LNCaP clone FGC (cell line): Measurements from ENCODE around the gene CCDC194.

Experiments
- DNase-seq: peaks from one replicate; pipeline ENCODE4 v3.0.0-alpha.2; 2011; ENCODE audit warnings: low read depth
- H3K4me3 ChIP-seq: 2 replicates; pipeline ENCODE4 v1.5.1; 2011; ENCODE audit warnings: mild to moderate bottlenecking, low read depth, low read length, control low read depth
- TF ChIP-seq, protein P1 (sequence below): IDR thresholded peaks from 2 replicates; pipeline ENCODE4 v1.5.1; 2012; ENCODE audit warnings: mild to moderate bottlenecking; ENCODE audit not compliant: control insufficient read depth, insufficient read depth; ENCODE audit errors: extremely low read depth

Gene CCDC194

DNA sequence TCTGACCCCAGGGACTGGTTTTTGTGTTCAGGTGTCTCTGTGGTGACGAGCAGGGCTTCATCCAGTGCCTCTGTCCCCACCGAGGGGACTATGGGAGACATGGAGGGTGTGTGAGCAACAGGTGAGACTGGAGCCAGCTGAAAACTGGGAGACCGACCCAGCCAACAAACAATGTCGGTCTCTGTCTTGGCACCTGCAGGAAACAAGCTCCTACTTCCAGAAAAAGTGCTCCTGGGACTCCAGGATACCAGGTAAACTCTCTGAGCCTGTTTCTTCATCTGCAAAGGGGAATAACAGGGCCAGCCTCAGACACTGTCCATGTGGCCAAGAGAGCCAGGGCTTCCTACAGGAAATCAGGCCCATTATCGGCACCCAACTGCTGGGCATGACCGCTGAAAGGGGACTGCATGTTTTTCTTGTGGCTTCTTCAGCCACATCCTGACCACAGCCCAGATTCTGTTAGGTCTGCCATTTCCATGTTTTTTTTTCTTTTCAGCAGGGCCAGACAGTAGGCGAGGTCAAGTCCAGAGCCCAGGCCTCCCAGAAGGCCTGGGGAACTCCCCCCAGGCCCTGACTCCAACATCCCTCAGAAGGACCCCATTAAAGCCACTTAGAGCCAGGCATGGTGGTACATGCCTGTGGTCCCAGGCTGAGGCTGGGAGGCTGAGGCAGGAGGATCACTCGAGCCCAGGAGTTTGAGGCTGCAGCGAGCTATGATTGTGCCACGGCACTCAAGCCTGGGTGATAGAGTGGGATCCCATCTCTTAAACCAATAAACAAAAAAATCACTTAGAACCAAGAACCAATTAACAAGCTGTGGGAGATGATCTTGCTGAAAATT is 12.3 kb upstream of the CCDC194 start:
- TF ChIP-seq, protein P1, sequence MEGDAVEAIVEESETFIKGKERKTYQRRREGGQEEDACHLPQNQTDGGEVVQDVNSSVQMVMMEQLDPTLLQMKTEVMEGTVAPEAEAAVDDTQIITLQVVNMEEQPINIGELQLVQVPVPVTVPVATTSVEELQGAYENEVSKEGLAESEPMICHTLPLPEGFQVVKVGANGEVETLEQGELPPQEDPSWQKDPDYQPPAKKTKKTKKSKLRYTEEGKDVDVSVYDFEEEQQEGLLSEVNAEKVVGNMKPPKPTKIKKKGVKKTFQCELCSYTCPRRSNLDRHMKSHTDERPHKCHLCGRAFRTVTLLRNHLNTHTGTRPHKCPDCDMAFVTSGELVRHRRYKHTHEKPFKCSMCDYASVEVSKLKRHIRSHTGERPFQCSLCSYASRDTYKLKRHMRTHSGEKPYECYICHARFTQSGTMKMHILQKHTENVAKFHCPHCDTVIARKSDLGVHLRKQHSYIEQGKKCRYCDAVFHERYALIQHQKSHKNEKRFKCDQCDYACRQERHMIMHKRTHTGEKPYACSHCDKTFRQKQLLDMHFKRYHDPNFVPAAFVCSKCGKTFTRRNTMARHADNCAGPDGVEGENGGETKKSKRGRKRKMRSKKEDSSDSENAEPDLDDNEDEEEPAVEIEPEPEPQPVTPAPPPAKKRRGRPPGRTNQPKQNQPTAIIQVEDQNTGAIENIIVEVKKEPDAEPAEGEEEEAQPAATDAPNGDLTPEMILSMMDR: no peak
- H3K4me3 ChIP-seq: no peak overlapping the region
- DNase-seq: no peak

DNA sequence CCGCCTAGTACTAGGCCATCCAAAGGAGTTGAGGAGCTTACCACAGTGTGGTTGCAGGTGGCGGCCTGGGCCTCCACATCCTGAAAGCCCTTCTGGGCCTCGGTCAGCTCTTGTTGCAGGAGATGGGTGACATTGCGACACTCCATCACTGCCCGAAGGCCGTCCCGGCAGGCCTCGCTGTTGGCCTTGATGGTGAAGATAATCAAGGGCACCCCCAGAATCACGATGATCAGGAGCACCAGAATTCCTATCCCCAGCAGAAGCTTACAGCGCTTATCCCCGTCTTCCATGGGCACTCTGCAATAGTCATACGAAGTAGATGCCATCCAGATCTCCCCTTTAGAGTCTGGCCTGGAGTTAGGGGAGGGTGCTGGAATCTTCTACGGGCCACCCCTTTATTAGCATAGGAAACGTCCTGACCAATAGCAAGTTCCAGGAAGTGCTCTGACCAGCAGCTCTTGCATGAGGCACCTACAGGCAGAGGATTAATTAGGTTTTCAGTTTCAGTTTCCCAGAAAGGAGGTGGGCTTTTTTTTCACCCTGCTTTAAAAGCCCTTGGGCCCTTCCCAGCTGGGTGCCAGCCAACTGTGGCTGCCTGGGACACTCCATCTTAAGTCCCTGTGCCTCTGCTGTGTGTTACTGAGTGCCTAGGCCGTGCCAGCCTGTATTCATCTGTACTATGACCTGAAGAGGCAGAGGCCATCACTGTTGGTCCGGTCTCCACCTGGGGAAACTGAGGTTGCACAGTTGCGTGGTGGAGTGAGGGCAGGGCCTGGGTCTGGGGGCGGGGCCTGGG is 11.5 kb upstream of the CCDC194 start, which contains the start of gene BST2:
Gene BST2 (minus strand): TSS at position 381 of the 796 bp plus-strand sequence. CDS start 55 bp downstream, at position 326.
- DNase-seq: no peak
- H3K4me3 ChIP-seq: no peak within 1 kb of the TSS
- TF ChIP-seq, protein P1: no peak

DNA sequence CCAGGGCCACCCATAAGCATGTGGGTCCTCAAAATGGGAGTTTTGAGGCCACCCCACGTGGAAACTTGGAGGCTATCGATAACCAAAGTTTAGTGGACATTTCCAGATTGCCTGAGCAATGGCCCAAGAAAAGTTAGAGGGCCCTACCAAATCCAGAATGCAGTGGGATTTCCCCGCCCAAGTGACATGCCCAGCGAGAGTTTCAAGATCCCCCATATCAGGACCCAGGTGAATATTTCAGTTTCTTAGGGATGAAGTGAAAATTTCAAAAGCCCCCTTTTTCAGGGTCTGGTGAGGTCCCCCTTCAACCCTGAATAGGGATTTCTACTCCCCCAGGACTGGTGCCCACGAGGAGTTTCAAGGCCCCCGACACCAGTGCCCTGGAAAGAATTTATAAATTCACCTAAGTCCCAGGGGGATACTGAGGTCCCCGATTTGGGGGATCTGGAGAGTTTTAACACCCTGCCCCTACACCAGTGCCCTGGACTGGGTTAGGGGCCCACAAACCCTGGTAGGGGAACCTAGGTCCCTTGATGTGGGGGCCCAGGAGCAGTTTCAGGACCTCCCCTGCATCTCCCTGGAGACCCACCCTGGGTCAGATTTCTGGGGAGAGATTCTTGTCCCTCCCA is 10.7 kb upstream of the CCDC194 start:
- no peak for DNase-seq
- TF ChIP-seq, protein P1: no peak

DNA sequence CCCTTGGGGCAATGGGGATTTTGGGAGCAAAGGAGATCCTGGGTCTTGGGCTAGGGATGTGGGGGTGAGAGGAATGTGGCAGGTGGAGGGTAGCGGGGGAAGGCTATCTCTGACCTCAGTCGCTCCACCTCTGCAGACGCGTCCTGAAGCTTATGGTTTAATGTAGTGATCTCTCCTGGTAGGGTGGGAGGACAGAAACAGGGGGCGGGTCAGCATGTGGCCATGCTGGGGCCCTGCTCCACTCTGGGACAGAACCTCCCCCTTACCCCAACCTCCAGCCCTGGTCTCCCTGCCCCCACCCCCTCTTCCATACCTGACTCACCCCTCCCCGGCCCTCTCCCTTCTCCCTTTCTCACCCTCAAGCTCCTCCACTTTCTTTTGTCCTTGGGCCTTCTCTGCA is 10.0 kb upstream of the CCDC194 start:
- TF ChIP-seq, protein P1: no peak
- DNase-seq: no peak
- H3K4me3 ChIP-seq: no peak overlapping the region

More for the DNA sequence above, 10.7 kb upstream of the CCDC194 start:
- H3K4me3 ChIP-seq: no peak overlapping the region

DNA sequence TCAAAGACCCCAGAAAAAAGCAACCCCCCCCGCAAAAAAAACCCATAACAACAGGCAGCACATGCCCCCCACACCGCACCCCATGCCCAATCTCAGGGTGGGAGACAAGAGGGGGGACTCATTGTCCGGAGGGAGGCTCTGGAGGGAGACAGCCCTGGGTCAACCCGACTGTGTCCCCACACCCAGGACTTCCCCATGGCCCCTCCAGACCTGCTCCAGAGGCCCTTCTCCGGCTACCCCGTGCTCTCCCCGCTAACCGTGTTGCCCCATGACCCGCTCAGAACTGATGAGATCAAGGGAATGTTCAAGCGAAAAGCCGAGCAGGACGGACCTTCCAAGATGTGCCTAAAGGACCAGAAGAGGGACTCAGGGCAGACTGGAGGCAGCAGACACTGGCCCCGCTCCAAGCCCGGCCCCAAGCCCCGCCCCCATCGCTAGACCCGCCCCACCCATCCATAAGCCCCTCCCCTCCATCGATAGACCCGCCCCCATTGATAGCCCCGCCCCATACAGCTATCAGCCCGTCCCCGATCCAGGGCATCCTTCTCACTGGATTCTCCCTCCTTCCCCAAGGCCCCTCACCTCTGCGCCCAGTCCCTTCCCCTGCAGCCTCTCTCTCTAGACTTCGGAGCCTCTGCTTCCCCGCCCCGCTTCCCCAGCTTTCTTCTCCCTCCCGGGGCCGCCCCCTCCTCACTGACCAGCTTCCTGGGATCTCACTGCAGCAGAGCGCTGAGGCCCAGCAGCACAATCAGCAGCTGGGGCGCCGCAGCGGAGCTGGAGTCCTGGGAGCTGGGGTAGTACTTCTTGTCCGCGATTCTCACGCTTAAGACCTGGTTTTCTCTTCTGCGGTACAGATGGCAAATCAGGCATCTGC is 9.2 kb upstream of the CCDC194 start:
- TF ChIP-seq, protein P1: no peak
- DNase-seq: no peak
- H3K4me3 ChIP-seq: no peak overlapping the region

DNA sequence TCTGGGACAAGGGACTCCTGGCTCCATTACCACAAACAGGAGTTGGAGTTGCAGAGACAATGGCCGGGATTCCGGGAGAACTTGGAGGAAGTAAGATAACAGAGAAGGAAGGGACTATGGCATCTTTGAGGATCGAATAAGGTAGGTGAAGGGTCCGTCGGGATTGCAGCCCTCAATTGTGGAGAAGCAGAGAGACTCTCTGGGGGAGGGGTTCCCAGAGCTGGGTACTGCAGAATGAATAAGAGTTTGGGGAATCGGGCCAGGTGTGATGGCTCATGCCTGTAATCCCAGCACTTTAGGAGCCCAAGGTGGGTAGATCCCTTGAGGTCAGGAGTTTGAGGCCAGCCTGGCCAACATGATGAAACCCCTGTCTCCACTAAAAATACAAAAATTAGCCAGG is 7.6 kb upstream of the CCDC194 start:
- no peak for DNase-seq
- TF ChIP-seq, protein P1: no peak

More for the DNA sequence above, 7.6 kb upstream of the CCDC194 start:
- no peak overlapping the region for H3K4me3 ChIP-seq
